ENCODE measurements around the gene OLIG1. TPM values are rescaled to one million over a fixed set of nuclear protein-coding genes. Genes with fewer than 3 reads are reported as not detected.

OLIG1 gene
- total and polyA plus RNA-seq, 3 donors from 2014 or later = 3.9 to 5.1 (median 4.3) TPM

- 36 to 50% methylated on average over 4 to 6 of the region's 6 CpGs for WGBS, 2 donors
- peak; percentile 79 for DNase-seq
- Histone ChIP-seq H3K4me1 (peaks cover 9% of the 10 kb centered on the region), H3K27me3 (no peaks in the 10 kb centered on the region), H3K27ac (no peak overlapping the region), H3K9me3 (no peaks in the 10 kb centered on the region), H3K36me3 (ENCODE audit: low read depth, missing control alignments) (no peaks in the 10 kb centered on the region), H3K4me3 (no peak overlapping the region)
- intact Hi-C loops (cut with DNase I; ENCODE audit: low total_unique reads) = no loop called here
- TF ChIP-seq POLR2A (IDR thresholded peaks at IDR 0.05) (no peak), CTCF (IDR thresholded peaks at IDR 0.05) (no peak)
Measured at GRCh38 chr21:33058527-33058926, 11.4 kb upstream of the OLIG1 start.

- H3K4me3 ChIP-seq = no peak overlapping the region
- no peaks in the 10 kb centered on the region for H3K9me3 ChIP-seq
- no peaks in the 10 kb centered on the region for H3K36me3 ChIP-seq (ENCODE audit: low read depth, missing control alignments)
- H3K27me3 ChIP-seq = no peaks in the 10 kb centered on the region
- peaks cover 9% of the 10 kb centered on the region for H3K4me1 ChIP-seq
- no peak for DNase-seq
- intact Hi-C loops (cut with DNase I; ENCODE audit: low total_unique reads) = no loop called here
- 55 to 59% methylated on average over 6 of the region's 6 CpGs for WGBS, 2 donors
- no peak overlapping the region for H3K27ac ChIP-seq
- no peak for TF ChIP-seq CTCF (IDR thresholded peaks at IDR 0.05)
Measured at GRCh38 chr21:33058957-33059356, 11.0 kb upstream of the OLIG1 start.

- 38 to 50% methylated on average over 2 of the region's 2 CpGs for WGBS, 2 donors
- no peak for DNase-seq
- TF ChIP-seq POLR2A (IDR thresholded peaks at IDR 0.05) (no peak), CTCF (IDR thresholded peaks at IDR 0.05) (no peak)
- intact Hi-C loops (cut with DNase I; ENCODE audit: low total_unique reads) = no loop called here
- Histone ChIP-seq H3K4me3 (no peak overlapping the region), H3K36me3 (ENCODE audit: low read depth, missing control alignments) (no peaks in the 10 kb centered on the region), H3K27me3 (no peaks in the 10 kb centered on the region), H3K9me3 (no peaks in the 10 kb centered on the region), H3K27ac (no peak overlapping the region), H3K4me1 (peaks cover 9% of the 10 kb centered on the region)
Measured at GRCh38 chr21:33059380-33059841, 10.5 kb upstream of the OLIG1 start.

DNA sequence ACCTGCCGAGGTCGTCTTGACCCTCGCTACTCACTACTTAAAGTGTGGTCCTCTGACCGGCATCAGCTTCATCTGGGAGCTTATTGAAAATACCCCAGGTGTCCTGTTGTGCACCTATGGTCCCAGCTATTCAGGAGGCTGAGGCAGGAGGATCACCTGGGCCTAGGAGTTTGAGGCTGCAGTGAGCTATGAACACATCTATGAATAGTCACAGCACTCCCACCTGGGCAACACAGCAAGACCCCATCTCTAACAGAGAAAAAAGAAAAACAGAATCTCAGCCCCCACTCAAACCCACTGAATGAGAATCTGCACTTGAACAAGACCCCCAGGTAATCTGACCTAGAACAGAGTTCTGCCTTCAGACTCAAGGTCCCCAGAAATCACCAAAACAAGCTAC, 8.7 kb upstream of the OLIG1 start:
- Histone ChIP-seq H3K27me3 (no peaks in the 10 kb centered on the region), H3K27ac (no peak overlapping the region), H3K4me3 (no peak overlapping the region), H3K4me1 (peaks cover 9% of the 10 kb centered on the region), H3K36me3 (ENCODE audit: low read depth, missing control alignments) (no peaks in the 10 kb centered on the region), H3K9me3 (no peaks in the 10 kb centered on the region)
- TF ChIP-seq POLR2A (IDR thresholded peaks at IDR 0.05) (no peak), CTCF (IDR thresholded peaks at IDR 0.05) (no peak)
- 95 to 98% methylated on average over 4 of the region's 4 CpGs for WGBS, 2 donors
- no peak for DNase-seq
- intact Hi-C loops (cut with DNase I; ENCODE audit: low total_unique reads) = no loop called here

DNA sequence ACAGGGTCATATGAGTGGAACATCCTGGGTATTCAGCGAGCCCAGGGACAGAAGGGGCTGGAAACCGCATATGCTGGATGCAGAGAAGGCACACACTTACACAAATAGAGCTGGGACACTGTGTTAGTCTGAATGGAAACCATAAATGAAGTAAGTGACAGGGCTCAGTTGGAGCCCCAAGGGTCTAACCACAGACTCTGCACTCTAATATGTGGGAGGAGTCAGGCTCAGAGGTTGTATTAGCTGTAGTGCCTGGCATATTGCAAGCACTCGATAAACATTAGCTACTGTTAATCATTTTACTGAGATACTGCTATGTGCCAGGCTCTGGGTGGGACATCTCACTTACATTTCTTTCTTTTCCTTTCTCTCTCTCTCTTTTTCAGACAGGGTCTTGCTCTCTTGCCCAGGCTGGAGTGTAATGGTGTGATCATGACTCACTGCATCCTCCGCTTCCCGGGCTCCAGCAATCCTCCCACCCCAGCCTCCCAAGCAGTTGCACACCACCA, 6.5 kb upstream of the OLIG1 start:
- no peaks in the 10 kb centered on the region for H3K9me3 ChIP-seq
- intact Hi-C loops (cut with DNase I; ENCODE audit: low total_unique reads) = no loop called here
- H3K4me3 ChIP-seq = no peak overlapping the region
- TF ChIP-seq POLR2A (IDR thresholded peaks at IDR 0.05) (no peak), CTCF (IDR thresholded peaks at IDR 0.05) (no peak)
- H3K27ac ChIP-seq = no peak overlapping the region
- no peaks in the 10 kb centered on the region for H3K27me3 ChIP-seq
- WGBS, 2 donors = 88 to 89% methylated on average over 5 of the region's 5 CpGs
- no peaks in the 10 kb centered on the region for H3K36me3 ChIP-seq (ENCODE audit: low read depth, missing control alignments)
- H3K4me1 ChIP-seq = peaks cover 4% of the 10 kb centered on the region
- DNase-seq = no peak

Measured in testis (tissue), 3 donors.